H1 (cell line): ENCODE measurements around the gene PVR. TPM values are rescaled to one million over a fixed set of nuclear protein-coding genes. Genes with fewer than 3 reads are reported as not detected.
A peak's percentile ranks its signal among the peaks of the same experiment; 100 is the strongest.

Experiments
- CTCF ChIA-PET: fragments of 300-600 bp; sonication (Branson Sonifier 250); formaldehyde crosslinking; loops from one replicate; lab custom pipeline; 2021; ENCODE audit not compliant: partially characterized antibody; lab: Charles Lee
- POLR2A ChIA-PET: fragments of 300-600 bp; sonication (Branson Sonifier 250); formaldehyde crosslinking; loops from one replicate; lab custom pipeline; 2021; ENCODE audit warnings: inconsistent platforms; ENCODE audit not compliant: partially characterized antibody; lab: Charles Lee
- DNase-seq, 2 experiments: peaks; one replicate each; pipeline versions ENCODE4 v3.0.0 to v3.0.0-alpha.2; 2010 to 2022; ENCODE audit warnings: low spot score in 2 of 2, low read depth in 1 of 2, mixed read lengths in 1 of 2
- FAIRE-seq: peaks from 2 replicates; lab custom pipeline; 2011; peaks lifted over from hg19 to GRCh38; lab: Jason Lieb, UNC
- H2AFZ ChIP-seq: 2 replicates; pipeline ENCODE4 v1.8.1; 2012; ENCODE audit warnings: low read length, inconsistent platforms
- H2AK5ac ChIP-seq: 2 replicates; pipeline ENCODE4 v1.6.1; 2013; ENCODE audit warnings: low read depth, low read length
- H2BK120ac ChIP-seq: replicated peaks from 2 replicates; pipeline ENCODE3; 2013; ENCODE audit warnings: low read depth, low read length, inconsistent platforms
- H2BK12ac ChIP-seq: 2 replicates; pipeline ENCODE4 v1.6.1; 2013; ENCODE audit warnings: low read depth, low read length
- H2BK15ac ChIP-seq: 2 replicates; pipeline ENCODE4 v1.6.1; 2013; ENCODE audit warnings: low read length
- H2BK20ac ChIP-seq: 2 replicates; pipeline ENCODE4 v1.6.1; 2013; ENCODE audit warnings: low read length
- H2BK5ac ChIP-seq: 2 replicates; pipeline ENCODE4 v1.6.1; 2013; ENCODE audit warnings: low read depth, low read length
- H3K14ac ChIP-seq: 2 replicates; pipeline ENCODE4 v1.6.1; 2013; ENCODE audit warnings: inconsistent platforms; ENCODE audit not compliant: insufficient read length
- H3K18ac ChIP-seq: 2 replicates; pipeline ENCODE4 v1.6.1; 2013; ENCODE audit warnings: low read length; ENCODE audit errors: extremely low read depth
- H3K23ac ChIP-seq: 2 replicates; pipeline ENCODE4 v1.6.1; 2013; ENCODE audit warnings: inconsistent platforms; ENCODE audit not compliant: insufficient read length
- H3K23me2 ChIP-seq: 2 replicates; pipeline ENCODE4 v1.6.1; 2013; ENCODE audit warnings: low read depth, low read length
- H3K27ac ChIP-seq: 2 replicates; pipeline ENCODE4 v1.6.1; 2011; ENCODE audit warnings: low read depth, low read length, inconsistent platforms
- H3K27me3 ChIP-seq, 4 experiments: replicated peaks in 1 of 4; 1 replicate in 1 of 4; 2 replicates in 3 of 4; pipeline versions ENCODE4 v1.6.1 to v1.8.1; 2011 to 2013; ENCODE audit warnings: low read length in 3 of 4, mild to moderate bottlenecking in 3 of 4, inconsistent platforms in 2 of 4, mixed read lengths in 2 of 4, moderate library complexity in 1 of 4; ENCODE audit not compliant: control insufficient read depth in 3 of 4, insufficient read depth in 3 of 4; ENCODE audit errors: extremely low read depth in 1 of 4
- H3K36me3 ChIP-seq, 4 experiments: 2 replicates each; pipeline versions ENCODE4 v1.6.1 to v1.8.1; 2011 to 2013; ENCODE audit warnings: mild to moderate bottlenecking in 4 of 4, low read length in 3 of 4, moderate library complexity in 2 of 4, control low read depth in 1 of 4, inconsistent platforms in 1 of 4; ENCODE audit not compliant: insufficient read depth in 4 of 4, control insufficient read depth in 2 of 4
- H3K4ac ChIP-seq: replicated peaks from 2 replicates; pipeline ENCODE3; 2013; ENCODE audit warnings: low read length, low read depth, mixed read lengths, inconsistent platforms; ENCODE audit not compliant: insufficient read length
- H3K4me1 ChIP-seq, 4 experiments: replicated peaks in 1 of 4; 1 replicate in 1 of 4; 2 replicates in 3 of 4; pipeline versions ENCODE4 v1.6.1 to v1.8.1; 2011 to 2013; ENCODE audit warnings: low read length in 3 of 4, inconsistent platforms in 2 of 4, mixed read lengths in 1 of 4; ENCODE audit not compliant: insufficient read depth in 4 of 4, control insufficient read depth in 3 of 4
- H3K4me2 ChIP-seq, 2 experiments: 2 replicates each; pipeline versions ENCODE4 v1.6.1 to v1.8.1; 2011 to 2013; ENCODE audit warnings: low read depth in 2 of 2, low read length in 2 of 2, control low read depth in 1 of 2, inconsistent platforms in 1 of 2, mild to moderate bottlenecking in 1 of 2; ENCODE audit not compliant: insufficient read depth in 1 of 2
- H3K4me3 ChIP-seq, 4 experiments: fragments of 200-600, 300-600 bp in 1 of 4; sonication (generic), shearing (Covaris generic), sonication (Bioruptor Twin) in 1 of 4; 2 replicates each; pipeline versions ENCODE4 v1.5.1 to v1.8.1; 2011 to 2016; ENCODE audit warnings: low read length in 4 of 4, low read depth in 3 of 4, control low read depth in 2 of 4, inconsistent platforms in 2 of 4, mild to moderate bottlenecking in 2 of 4, mixed read lengths in 1 of 4, moderate library complexity in 1 of 4; ENCODE audit not compliant: insufficient read depth in 2 of 4; ENCODE audit errors: extremely low read depth in 1 of 4
- H3K56ac ChIP-seq: replicated peaks from 2 replicates; pipeline ENCODE3; 2013; ENCODE audit warnings: low read depth, mild to moderate bottlenecking, mixed read lengths, low read length, inconsistent platforms; ENCODE audit not compliant: insufficient read length
- H3K79me1 ChIP-seq: 2 replicates; pipeline ENCODE4 v1.6.1; 2013; ENCODE audit warnings: low read depth, low read length, control low read depth
- H3K79me2 ChIP-seq, 2 experiments: 2 replicates each; pipeline versions ENCODE4 v1.6.1 to v1.8.1; 2012 to 2013; ENCODE audit warnings: low read length in 2 of 2, mild to moderate bottlenecking in 2 of 2, inconsistent platforms in 1 of 2; ENCODE audit not compliant: insufficient read depth in 2 of 2, control insufficient read depth in 1 of 2
- H3K9ac ChIP-seq, 4 experiments: replicated peaks in 1 of 4; 1 replicate in 1 of 4; 2 replicates in 3 of 4; pipeline versions ENCODE4 v1.6.1 to v1.8.1; 2011 to 2013; ENCODE audit warnings: low read depth in 3 of 4, low read length in 3 of 4, control low read depth in 2 of 4, mild to moderate bottlenecking in 2 of 4, moderate library complexity in 2 of 4, inconsistent platforms in 1 of 4; ENCODE audit errors: extremely low read depth in 1 of 4
- H3K9me3 ChIP-seq, 2 experiments: 2 replicates each; pipeline versions ENCODE4 v1.6.1 to v1.8.1; 2012 to 2013; ENCODE audit warnings: mild to moderate bottlenecking in 2 of 2, moderate library complexity in 2 of 2, control low read depth in 1 of 2, inconsistent platforms in 1 of 2, low read depth in 1 of 2, low read length in 1 of 2, mixed read lengths in 1 of 2; ENCODE audit not compliant: insufficient read depth in 2 of 2
- H4K20me1 ChIP-seq, 2 experiments: replicated peaks in 1 of 2; 2 replicates each; pipeline versions ENCODE3 to v1.8.1; 2011 to 2013; ENCODE audit warnings: inconsistent platforms in 2 of 2, low read length in 2 of 2, mild to moderate bottlenecking in 1 of 2; ENCODE audit not compliant: insufficient read depth in 2 of 2, control insufficient read depth in 1 of 2
- H4K5ac ChIP-seq: 2 replicates; pipeline ENCODE4 v1.6.1; 2013; ENCODE audit warnings: low read length, low read depth, mixed read lengths, inconsistent platforms; ENCODE audit not compliant: insufficient read length
- H4K8ac ChIP-seq: 2 replicates; pipeline ENCODE4 v1.8.0; 2013; ENCODE audit warnings: mild to moderate bottlenecking, moderate library complexity, low read length, inconsistent platforms; ENCODE audit not compliant: insufficient read depth; ENCODE audit errors: extremely low read depth
- H4K91ac ChIP-seq: replicated peaks from 2 replicates; pipeline ENCODE3; 2013; ENCODE audit warnings: low read length, mixed read lengths, inconsistent platforms; ENCODE audit not compliant: insufficient read length
- BACH1 ChIP-seq: IDR thresholded peaks from 2 replicates; pipeline ENCODE4 v1.6.1; 2012; ENCODE audit warnings: low read length, improper control_type of control experiment
- CBX8 ChIP-seq: fragments of 300-800, 300-1000 bp; sonication (generic); IDR thresholded peaks from 2 replicates; pipeline ENCODE4 v1.7.1; 2016; ENCODE audit warnings: low read depth, low read length, borderline replicate concordance
- CEBPB ChIP-seq: IDR thresholded peaks from 2 replicates; pipeline ENCODE4 v1.6.1; 2012; ENCODE audit warnings: low read depth, low read length
- CREB1 ChIP-seq: IDR thresholded peaks from 2 replicates; pipeline ENCODE4 v1.6.1; 2012; ENCODE audit warnings: inconsistent platforms
- KDM4A ChIP-seq: IDR thresholded peaks from one replicate; pipeline ENCODE4 v1.7.1; 2012; ENCODE audit warnings: low read depth, mild to moderate bottlenecking, moderate library complexity, low read length, inconsistent platforms; ENCODE audit not compliant: severe bottlenecking
- PHF8 ChIP-seq: fragments of 200-600 bp; sonication (generic); conservative IDR thresholded peaks from 2 replicates; pipeline ENCODE4 v1.7.1; 2012; ENCODE audit warnings: low read depth, mild to moderate bottlenecking, inconsistent platforms, low read length, moderate library complexity
- POLR2A ChIP-seq, 2 experiments: IDR thresholded peaks; 1 replicate in 1 of 2; 2 replicates in 1 of 2; pipeline ENCODE4 v1.6.1; 2011; ENCODE audit warnings: low read depth in 2 of 2, low read length in 2 of 2, mild to moderate bottlenecking in 2 of 2; ENCODE audit errors: control extremely low read depth in 1 of 2
- SAP30 ChIP-seq: fragments of 300-600 bp; sonication (generic); IDR thresholded peaks from 2 replicates; pipeline ENCODE4 v1.7.1; 2012; ENCODE audit warnings: low read length, moderate library complexity, mild to moderate bottlenecking, inconsistent platforms; ENCODE audit not compliant: insufficient read depth, insufficient replicate concordance
- SIRT6 ChIP-seq: IDR thresholded peaks from one replicate; pipeline ENCODE4 v1.7.1; 2012; ENCODE audit warnings: low read length, inconsistent platforms
- TAF7 ChIP-seq: optimal IDR thresholded peaks from 2 replicates; pipeline ENCODE3; 2011; ENCODE audit warnings: low read depth, mild to moderate bottlenecking, inconsistent platforms, low read length, moderate library complexity, borderline replicate concordance
- TBP ChIP-seq: IDR thresholded peaks from 2 replicates; pipeline ENCODE4 v1.6.1; 2011; ENCODE audit warnings: low read depth, low read length, improper control_type of control experiment
- WGBS, 2 experiments: shearing (Covaris generic) in 1 of 2; methylation state at CpG; one replicate each; pipeline versions ENCODE4 v1.1.6 to v1.1.7; 2013 to 2015; ENCODE audit warnings: low lambda C conversion rate in 2 of 2, mixed read lengths in 2 of 2, inconsistent platforms in 1 of 2, low coverage in 1 of 2, missing lambda C conversion rate in 1 of 2; ENCODE audit not compliant: insufficient replicate concordance in 2 of 2, insufficient coverage in 1 of 2, insufficient read length in 1 of 2; ENCODE audit errors: extremely low coverage in 1 of 2, missing lambda C conversion rate in 1 of 2; 5-methylcytosine and 5-hydroxymethylcytosine counted together
- polyA plus RNA-seq, 7 experiments: library from polyadenylated mRNA; depleted of rRNA in 3 of 7; stranded (reverse) in 5 of 7; unstranded in 2 of 7; fragments of >200 nt in 5 of 7; fragments of 200-250 nt in 2 of 7; gene quantifications; 1 replicate in 5 of 7; 2 replicates in 1 of 7; 4 replicates in 1 of 7; pipeline versions ENCODE4 v1.2.1 to v1.2.3, GENCODE V29; 2011 to 2013; ENCODE audit warnings: missing spikeins in 2 of 7, mixed read lengths in 2 of 7
- total RNA-seq: library from RNA; stranded (reverse); fragmentation: NEBNext Ultra II Directional; extraction: Animal tissue kit (Norgen Biotek cat#: 25700); gene quantifications from 2 replicates; pipeline ENCODE4 v1.2.1, GENCODE V29; 2021
- TF ChIP-seq, protein P1 (sequence below): IDR thresholded peaks from 2 replicates; pipeline ENCODE4 v1.6.1; 2012; ENCODE audit warnings: inconsistent platforms
- TF ChIP-seq, protein P2 (sequence below): IDR thresholded peaks from 2 replicates; pipeline ENCODE4 v1.6.1; 2011; ENCODE audit warnings: low read length, improper control_type of control experiment

The PVR gene
- total and polyA plus RNA-seq, 2 of the 8 experiments (the other 6 are each of a cell fraction or from before 2014, with no cell fraction given) = 13.3 to 14.8 TPM

DNA sequence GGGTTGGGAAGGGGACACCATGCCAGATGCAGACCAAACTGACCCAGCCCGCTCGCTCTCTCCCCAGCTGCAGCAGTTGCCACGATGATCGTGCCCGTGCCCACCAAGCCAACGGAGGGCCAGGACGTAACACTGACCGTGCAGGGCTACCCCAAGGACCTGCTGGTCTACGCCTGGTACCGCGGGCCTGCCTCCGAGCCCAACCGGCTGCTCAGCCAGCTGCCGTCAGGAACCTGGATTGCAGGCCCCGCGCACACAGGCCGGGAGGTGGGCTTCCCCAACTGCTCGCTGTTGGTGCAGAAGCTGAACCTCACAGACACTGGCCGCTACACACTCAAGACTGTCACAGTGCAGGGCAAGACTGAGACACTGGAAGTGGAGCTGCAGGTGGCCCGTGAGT lies 64.1 kb downstream of the PVR start:
- H3K18ac ChIP-seq = no peak overlapping the region
- no peak overlapping the region for H2AFZ ChIP-seq
- H3K4me2 ChIP-seq = no peak overlapping the region
- H4K8ac ChIP-seq = no peak overlapping the region
- POLR2A ChIA-PET = interaction anchor here (1.3 kb wide), 1 partner anchor 379 kb away, joined by 3 read pairs; no protein-coding TSS in a partner anchor
- CTCF ChIA-PET = interaction anchor here (0.8 to 1.3 kb wide), 3 partner anchors 17 to 65 kb away, joined by 3 to 4 read pairs (median 3); no protein-coding TSS in a partner anchor
- H2BK12ac ChIP-seq = 0 out of 2 replicates have a peak overlapping the region, but pooled peaks have one; percentile 17
- no peak overlapping the region for H2BK20ac ChIP-seq
- no peak overlapping the region for H3K9ac ChIP-seq
- no peak overlapping the region for H3K23ac ChIP-seq
- no peaks in the 10 kb centered on the region for H3K79me2 ChIP-seq
- H3K4ac ChIP-seq = no peak overlapping the region
- H3K4me3 ChIP-seq = no peak overlapping the region
- H3K14ac ChIP-seq = no peak overlapping the region
- no peak for DNase-seq
- no peak overlapping the region for H2BK5ac ChIP-seq
- H2AK5ac ChIP-seq = 0 out of 2 replicates have a peak overlapping the region, but pooled peaks have one; percentile 40
- no peak for FAIRE-seq
- H3K4me1 ChIP-seq = no peaks in the 10 kb centered on the region; a peak in 1 of 7 replicates
- no peak overlapping the region for H4K5ac ChIP-seq
- WGBS, 2 experiments = 94% methylated on average over 14 of the region's 20 CpGs; no CpG with 5 or more reads in 1 of the 2 experiments
- TF ChIP-seq, protein P1, sequence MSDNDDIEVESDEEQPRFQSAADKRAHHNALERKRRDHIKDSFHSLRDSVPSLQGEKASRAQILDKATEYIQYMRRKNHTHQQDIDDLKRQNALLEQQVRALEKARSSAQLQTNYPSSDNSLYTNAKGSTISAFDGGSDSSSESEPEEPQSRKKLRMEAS = no peak
- no peak for TF ChIP-seq CBX8
- TF ChIP-seq CEBPB = no peak
- TF ChIP-seq TAF7 = no peak
- no peak for TF ChIP-seq KDM4A
- no peak for TF ChIP-seq BACH1
- TF ChIP-seq PHF8 = no peak
- no peak for TF ChIP-seq TBP
- no peak for TF ChIP-seq SIRT6
- TF ChIP-seq CREB1 = no peak
- no peak for TF ChIP-seq POLR2A (IDR thresholded peaks at IDR 0.05; ENCODE audit: control extremely low read depth in 1 of 2, low read depth in 2 of 2, low read length in 2 of 2)
- TF ChIP-seq, protein P2, sequence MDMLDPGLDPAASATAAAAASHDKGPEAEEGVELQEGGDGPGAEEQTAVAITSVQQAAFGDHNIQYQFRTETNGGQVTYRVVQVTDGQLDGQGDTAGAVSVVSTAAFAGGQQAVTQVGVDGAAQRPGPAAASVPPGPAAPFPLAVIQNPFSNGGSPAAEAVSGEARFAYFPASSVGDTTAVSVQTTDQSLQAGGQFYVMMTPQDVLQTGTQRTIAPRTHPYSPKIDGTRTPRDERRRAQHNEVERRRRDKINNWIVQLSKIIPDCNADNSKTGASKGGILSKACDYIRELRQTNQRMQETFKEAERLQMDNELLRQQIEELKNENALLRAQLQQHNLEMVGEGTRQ = no peak
- no peak for TF ChIP-seq SAP30
- no peak overlapping the region for H3K56ac ChIP-seq
- no peaks in the 10 kb centered on the region; the same call in 1 of the 2 replicates for H3K23me2 ChIP-seq
- no peak overlapping the region for H3K27ac ChIP-seq
- H2BK120ac ChIP-seq = no peak overlapping the region
- no peaks in the 10 kb centered on the region for H3K9me3 ChIP-seq
- H3K27me3 ChIP-seq = 0 out of 7 replicates have a peak, but pooled peaks cover 0 to 2% (median 0%) of the 10 kb centered on the region in 4 experiments
- no peaks in the 10 kb centered on the region for H3K79me1 ChIP-seq
- H4K91ac ChIP-seq = peak overlapping the region; percentile 40
- H2BK15ac ChIP-seq = no peak overlapping the region; the same call in 1 of the 2 replicates
- no peaks in the 10 kb centered on the region for H3K36me3 ChIP-seq
- H4K20me1 ChIP-seq = no peaks in the 10 kb centered on the region
